ENCODE measurements around the gene NDRG4. TPM values are rescaled to one million over a fixed set of nuclear protein-coding genes. Genes with fewer than 3 reads are reported as not detected.
A peak's percentile ranks its signal among the peaks of the same experiment; 100 is the strongest.
"Not testable (repeated sequence)": the region's sequence is repeated elsewhere in the genome, so short reads cannot be mapped to it uniquely, and the experiment has no call there.

NDRG4 gene
- total RNA-seq, 1 donor from 2014 or later: 22.6 TPM

DNA sequence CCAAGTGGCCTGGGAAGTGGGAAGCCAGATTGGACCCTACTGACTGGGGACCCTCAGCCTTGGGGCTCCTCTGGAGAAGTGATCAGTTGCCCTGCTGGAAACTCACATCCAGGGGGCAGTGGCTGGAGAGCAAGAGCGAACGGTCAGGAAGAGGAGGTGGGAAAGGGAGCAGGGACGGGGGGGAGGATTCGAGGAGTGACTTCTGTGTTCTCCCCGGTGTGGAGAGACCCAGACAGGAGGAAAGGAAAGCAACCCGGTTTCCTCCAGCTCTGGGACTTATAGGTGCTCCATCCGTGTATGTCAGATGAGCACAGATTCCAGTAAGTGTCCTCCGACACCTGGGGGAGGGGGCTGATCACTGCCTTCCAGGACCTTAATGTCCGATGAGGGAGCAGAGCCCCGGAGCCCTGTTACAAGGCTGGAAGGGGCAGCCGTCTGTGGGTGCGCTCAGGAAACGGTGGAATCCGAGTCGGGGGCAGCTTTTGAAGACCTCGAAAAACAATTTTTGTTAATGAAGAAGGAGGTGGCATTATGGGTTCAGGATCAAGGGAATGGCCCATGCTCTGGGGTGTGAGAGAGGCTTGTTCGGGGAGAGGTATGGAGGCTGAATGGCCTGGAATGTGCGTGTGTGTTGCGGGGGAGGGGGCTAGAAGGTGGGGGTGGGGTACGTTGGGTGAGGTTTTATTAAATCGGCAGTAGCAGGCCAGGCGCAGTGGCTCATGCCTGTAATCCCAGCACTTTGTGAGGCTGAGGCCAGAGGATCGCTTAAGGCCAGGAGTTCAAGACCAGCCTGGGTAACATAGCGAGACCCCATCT is 34.8 kb upstream of the NDRG4 start:
- no peak for DNase-seq (ENCODE audit: low spot score)

DNA sequence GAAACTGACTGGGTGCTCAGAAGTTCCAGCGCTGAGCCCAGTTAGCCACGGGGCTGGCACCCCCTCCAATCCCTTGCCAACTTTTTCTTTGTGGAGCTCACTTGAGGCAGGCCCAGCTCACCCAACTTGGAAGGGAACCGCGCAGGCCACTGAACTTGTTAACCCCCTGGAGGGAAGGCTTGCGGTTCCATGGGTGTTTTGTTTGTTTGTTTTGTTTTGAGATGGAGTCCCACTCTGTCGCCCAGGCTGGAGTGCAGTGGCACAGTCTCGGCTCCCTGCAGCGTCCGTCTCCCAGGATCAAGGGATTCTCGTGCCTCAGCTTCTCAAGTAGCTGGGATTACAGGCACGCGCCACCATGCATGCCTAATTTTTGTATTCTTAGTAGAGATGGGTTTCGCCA is 34.1 kb upstream of the NDRG4 start:
- DNase-seq (ENCODE audit: low spot score): no peak

DNA sequence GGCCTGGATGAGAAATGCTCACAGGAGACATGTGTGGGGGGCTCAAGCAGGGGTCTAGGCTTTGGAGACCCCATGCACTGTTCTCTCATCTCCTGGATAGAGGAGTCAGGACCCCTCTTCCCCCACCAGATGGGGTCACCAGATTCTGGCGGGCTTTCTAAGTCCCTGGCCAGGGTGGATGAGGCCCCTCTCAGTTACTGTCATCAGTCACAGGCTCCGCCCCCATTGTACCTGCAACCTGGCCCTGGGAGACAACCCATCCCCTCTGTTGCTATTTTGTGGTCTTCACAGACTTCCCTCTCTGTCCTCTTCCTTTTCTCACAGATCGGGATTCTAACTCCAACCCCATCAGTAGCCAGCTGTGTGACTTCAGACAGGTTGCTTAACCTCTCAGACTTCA is 33.5 kb upstream of the NDRG4 start:
- DNase-seq (ENCODE audit: low spot score): no peak

DNA sequence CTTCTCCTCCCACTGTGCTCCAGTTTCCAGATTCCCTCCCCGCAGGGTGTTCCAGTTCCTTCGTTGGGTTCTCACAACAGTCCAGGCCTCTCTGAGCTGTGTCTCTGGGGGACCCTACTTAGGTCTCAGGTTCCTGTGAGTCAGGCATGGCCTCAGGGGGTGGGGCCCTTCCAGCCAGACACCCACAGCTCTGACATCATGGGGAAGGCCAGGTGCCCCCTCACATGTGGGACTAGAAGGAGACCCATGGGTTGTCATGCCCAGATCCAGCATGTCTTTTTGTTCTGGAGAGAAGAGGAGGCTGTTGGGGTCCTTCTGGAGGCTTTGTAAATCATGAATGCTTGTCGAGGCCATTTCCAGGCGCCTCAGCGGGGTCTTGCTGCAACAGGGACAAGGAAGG is 32.0 kb upstream of the NDRG4 start:
- DNase-seq (ENCODE audit: low spot score): no peak

DNA sequence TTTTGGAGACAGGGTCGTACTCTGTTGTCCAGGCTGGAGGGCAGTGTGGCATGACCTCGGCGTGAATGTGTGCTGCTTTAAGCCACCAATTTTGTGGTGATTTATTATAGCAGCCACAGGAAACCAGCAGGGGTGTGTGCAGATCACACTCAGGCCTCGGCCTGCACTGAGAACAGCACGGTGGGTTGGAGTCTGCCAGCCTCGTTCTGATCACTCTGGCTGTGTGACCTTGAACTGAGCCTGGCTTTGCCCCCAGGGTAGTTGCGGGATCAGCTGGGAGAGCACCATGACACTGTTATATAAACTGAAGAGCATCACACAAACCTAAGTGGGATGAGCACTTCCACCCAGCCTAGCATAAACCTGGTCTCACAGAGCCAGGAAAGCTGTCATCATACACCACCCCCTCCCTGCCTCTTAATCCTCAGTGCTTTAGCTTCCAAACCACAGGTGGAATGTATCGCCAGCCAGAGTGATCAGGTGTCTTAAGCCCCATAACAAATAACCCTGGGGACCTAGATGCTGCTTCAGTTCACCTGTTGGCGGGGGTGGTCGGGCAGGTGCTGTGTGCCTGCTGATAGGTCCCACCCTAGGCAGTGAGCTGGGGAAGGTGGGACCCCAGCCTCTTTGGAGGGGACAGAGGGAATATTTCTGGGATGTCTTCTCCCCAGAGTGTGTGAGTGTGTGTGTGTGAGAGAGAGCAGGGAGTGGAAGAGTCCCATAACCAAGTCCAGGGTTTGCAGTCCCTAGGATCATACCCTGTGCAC is 28.6 kb upstream of the NDRG4 start:
- DNase-seq (ENCODE audit: low spot score): no peak

DNA sequence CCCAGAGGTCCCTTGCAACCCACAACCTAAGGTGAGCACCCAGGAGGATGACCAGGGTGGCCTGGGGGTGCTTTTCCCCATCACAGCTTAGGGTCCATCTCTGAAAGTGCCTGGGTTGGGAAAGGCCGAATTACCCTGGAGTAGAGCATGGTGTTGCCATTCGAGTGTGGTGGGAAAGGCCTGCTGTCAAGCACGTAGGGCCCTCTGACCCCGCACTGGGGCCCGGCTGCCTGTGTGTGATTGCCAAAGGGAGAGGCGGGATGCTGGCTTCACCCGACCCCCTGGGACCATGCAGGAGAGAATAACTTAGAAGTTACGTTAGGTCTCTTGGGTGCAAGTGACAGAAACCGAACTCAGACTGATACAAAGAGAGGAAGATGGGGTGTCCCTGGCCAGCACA is 27.7 kb upstream of the NDRG4 start:
- no peak for DNase-seq (ENCODE audit: low spot score)

DNA sequence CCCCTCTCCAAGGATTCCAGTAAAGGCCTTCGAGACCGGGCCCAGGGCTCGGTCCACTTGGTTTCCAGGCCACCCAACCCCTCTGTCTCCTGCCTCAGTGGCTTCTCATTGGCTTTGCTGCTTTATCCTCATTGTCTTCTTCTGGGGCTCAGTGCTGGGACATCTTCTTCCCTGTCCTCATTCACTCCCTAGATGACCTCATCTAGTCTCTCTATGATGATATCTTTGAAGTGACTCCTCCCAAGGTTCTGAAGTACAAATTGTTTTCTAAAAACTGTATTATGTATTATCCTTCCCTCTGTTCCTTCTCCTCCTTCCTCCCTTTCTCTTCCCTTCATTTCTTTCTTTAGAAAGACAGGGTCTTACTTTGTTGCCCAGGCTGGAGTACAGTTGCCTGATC is 27.1 kb upstream of the NDRG4 start:
- DNase-seq (ENCODE audit: low spot score): no peak

DNA sequence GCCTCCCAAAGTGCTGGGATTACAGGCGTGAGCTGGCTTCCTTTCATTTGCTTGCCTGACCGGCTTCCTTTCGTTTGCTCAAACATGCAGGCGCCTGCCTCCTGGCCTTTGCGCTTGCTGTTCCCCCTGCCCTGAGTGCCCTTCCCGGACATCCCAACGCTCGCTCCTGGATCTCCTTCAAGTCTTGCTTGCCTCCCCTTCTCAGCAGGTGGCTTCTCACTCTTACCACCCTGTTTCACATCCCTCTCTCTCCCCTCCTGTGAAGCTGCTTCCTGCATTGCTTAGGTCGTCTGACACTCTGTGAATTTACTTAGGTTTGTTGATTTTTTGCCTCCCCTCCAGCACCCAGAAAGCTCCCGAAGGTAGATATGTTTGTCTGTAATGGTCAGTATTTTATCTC is 25.6 kb upstream of the NDRG4 start:
- DNase-seq (ENCODE audit: low spot score): no peak

DNA sequence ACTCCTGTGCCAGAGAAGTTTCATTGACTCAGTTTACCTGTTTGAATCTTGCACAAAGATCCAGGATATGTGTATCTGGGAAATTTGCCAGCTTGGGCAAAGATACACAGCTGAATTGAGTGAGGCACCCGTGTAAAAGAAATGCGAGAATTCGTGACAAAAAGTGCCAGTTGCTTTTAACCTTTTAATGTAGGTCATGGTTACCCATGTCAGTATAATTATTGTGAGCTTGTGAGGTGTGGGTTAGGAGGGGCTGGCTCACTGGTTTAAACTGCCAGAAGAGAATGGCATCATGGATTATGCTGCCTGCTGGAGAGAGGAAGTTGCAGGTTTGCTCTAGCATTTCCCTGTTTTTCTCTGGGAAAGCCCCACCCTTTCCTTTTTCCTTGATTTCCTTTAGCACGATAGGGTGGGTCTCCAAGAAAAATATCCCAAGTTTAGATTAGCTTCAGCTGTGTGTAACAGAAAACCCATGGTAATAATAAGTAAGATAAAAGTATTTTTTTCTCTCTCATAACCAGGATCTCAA is 24.8 kb upstream of the NDRG4 start:
- no peak for DNase-seq (ENCODE audit: low spot score)

DNA sequence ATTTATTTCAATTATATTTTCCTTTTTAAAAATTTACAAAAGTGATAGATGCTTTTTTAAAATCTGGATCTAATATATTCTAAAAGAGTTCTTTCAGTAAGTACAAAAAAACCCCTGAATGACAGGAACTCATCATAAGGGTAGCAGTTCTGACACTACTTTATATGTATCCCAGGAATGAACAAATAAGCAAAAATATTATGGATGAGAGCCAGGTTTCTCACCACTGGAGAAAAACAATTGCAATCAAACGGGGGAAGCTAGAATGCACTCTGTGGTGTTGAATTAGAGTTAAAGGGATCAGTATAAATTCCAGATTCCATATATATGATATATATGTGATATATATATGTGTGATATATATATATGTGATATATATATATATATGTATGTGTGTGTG is 23.2 kb upstream of the NDRG4 start:
- DNase-seq (ENCODE audit: low spot score): no peak

DNA sequence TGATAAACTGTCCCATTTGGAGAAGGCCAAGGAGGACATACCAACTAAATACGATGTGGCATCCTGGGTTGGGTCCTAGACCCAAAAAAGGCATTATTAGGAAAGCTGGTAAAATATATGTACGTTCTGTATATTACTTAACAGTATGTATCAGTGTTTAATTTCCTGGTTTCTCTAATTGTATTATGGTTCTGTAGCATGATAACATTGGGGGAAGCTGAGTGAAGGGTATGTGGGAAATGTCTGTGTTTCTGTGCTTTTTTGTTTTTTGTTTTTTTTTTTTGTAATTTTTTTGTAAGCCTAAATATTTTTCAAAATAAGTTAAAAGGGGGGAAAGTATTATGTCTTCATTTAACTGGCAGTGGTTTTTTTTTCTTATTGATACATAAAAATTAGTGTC is 21.5 kb upstream of the NDRG4 start:
- DNase-seq (ENCODE audit: low spot score): no peak

DNA sequence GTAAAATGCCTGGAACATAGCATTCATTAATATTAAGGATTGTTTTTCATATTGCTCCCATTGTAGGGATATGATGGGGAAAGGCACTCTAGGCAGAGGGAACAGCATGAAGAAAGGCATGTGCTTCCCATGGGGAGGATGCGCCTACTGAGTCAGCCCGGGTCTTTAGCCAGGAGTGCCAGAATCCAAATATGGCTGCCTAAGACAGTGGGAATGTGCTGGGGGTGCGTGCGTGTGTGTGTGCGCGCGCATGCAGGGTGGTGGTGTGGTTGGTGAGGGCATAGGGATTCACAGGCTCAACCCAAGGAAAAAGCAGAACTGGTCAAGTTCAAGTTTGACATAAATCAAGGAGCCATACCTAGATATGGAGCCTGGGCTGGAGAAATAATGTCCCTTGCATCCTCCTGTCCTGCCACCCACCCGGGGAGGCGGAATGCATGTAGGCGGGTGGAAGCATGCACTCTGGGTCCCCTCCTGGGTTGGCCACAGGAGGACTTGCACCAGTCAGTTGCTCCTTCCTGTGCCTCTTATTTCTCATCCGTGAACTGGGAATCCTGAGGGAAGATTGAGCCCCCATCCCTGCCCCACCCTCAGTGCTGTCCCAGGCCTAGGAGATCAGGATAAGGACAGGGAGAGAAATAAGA is 18.6 kb upstream of the NDRG4 start:
- no peak for DNase-seq (ENCODE audit: low spot score)

DNA sequence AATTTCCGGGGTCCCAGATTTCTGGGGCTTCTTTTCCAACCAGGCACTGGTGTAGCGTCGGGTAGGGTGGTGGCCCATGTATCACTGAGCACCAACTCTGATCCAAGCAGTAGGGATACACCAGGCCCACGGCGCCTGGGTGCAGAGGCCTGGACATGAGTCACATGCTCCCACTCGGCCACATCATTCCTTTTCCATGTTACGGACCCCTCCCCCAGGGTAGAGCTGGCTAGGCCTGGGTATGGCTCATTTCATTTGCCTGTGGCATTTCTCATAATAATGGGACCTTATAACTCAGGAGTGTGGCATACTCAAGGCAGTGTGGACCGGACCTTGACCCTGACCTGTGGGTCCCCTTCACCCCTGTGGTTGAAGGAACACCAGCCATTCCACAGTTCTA is 18.0 kb upstream of the NDRG4 start:
- DNase-seq (ENCODE audit: low spot score): no peak

DNA sequence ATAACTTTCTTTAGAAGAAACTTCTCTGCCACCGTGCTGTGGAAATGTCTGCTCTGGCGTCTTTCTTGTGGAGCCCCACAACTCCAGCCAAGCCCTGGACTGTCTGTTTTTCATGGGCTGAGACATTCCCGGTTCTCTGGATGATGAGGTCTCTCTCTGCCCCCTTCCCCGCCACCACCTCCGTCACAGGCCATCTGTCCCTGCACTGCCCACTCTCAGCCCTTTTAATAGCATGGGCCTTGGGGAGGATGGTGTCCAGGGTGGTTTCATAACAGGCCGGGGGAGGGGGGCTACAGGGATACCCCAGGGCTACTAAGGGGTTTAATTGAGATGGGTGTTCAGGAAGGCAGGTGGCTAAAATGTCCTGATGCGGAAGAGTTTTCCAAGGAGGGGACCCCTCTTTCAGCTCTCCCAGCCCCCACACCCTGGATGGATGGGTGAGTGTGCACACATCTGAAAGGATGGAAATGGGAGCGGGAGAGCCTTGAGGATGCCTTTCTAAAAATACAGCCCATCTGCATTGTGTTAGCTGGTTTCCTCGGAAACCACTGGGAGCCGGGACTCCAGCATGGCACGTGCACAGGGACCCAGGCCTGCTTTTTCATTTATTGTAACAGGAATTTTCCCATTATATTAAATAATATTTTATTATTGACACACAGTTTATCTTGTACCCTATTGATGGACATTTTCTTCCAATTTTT is 14.6 kb upstream of the NDRG4 start:
- DNase-seq (ENCODE audit: low spot score): no peak

DNA sequence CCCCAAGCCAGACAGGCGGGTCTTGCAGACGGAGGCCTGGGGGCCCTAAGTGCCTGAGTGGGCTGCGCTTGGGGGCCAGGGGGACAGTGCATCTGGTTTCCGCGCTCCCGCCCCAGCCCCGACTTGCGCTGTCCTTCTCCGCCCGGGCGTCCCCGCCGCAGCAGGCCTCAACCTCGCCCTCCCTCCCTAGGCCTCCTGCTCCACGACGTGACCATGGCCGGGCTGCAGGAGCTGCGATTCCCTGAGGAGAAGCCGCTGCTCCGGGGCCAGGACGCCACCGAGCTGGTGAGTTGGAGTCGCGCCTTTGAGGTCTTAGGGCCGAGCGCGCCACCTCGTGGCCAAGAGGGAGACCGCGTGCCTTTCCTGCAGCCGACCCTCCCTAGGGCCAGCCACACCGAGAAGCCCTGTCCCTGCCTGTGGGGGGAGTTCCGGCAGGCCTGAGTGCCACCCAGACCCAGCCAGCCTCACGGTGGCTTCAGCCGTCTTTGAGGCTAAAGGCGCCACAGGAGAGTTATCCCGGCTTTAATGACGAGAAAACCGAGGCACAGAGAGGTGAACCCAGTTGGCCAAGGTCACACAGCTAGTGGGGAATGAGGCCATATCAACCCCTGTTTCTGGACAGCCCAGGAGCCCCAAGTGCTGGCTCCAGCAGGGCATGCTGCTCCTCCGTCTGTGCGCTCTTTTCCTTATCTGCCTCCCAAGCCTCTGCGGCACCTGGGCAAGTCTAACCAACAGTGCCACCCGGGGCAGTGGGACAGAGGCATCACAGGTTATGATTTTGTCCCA is 12.2 kb upstream of the NDRG4 start:
- DNase-seq (ENCODE audit: low spot score): peak; percentile 82

DNA sequence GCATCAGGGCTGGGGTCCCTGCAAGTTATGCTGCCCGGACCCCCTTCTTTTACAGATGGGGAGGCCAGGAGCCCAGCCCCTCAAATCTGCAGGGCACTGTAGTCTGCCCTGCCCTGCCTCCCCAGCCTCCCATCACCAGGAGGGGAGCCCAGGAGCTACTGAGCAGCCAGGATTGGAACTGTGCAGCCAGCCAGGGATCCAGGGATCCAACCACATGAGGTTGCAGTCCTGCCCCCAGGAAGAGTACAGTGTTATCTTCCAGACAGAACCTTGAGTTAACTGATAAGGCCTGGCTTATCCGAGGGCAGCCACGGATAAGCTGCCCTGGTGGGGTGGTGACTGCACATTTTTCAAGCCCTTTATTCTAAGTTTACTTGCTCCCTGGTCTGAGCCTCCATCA is 11.4 kb upstream of the NDRG4 start:
- no peak for DNase-seq (ENCODE audit: low spot score)

DNA sequence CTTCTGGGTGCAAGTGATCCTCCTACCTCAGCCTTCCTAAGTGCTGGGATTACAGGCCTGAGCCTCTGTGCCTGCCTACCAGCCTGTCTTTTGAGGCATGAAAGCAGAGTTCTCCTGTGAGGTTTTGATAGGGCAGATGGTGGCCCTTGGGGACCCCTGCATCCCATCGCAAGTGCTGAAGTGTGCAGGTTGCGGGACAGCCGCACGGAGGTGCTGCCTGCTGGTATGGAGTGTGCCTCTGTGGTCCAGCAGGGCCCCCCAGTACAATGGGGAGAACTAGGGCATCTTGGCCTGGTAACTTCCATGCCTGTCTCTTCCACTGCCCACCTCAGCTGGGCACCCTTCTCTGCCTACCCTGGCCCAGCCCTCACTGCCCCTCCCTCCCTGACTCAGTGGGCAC is 9.9 kb upstream of the NDRG4 start:
- no peak for DNase-seq (ENCODE audit: low spot score)

DNA sequence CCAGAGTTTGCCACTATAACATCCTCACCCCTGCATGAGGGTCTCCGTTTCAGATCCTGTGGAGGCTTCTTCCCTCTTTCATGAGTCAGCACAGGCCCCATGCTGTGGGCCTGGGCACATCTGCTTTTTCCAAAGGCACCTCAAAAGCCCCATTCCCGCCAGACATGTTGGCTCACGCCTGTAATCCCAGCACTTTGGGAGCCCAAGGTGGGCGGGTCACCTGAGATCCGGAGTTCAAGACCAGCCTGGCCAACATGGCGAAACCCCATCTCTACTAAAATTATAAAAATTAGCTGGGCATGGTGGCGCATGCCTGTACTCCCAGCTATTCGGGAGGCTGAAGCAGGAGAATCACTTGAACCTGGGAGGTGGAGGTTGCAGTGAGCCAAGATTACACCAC is 9.4 kb upstream of the NDRG4 start:
- DNase-seq (ENCODE audit: low spot score): not testable (repeated sequence)

DNA sequence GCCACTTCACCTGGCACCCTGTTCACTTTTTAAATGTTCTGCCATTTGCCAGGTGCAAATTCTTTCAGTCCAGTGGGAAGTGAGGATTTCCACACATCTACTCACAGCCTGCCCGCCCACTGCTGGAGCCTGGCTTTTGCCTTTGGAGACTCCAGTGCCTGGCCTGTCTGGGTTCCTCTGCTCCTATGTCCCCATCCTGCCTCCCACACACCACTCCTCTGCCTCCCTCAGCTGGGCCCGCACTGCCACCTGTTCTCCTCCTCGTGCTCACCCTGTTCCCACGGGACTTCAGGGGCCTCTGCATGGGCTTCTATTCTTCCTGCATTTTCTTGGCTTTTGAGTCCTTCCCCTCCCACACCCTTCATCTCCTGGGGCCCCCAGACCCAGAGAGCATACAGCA is 7.9 kb upstream of the NDRG4 start:
- no peak for DNase-seq (ENCODE audit: low spot score)

DNA sequence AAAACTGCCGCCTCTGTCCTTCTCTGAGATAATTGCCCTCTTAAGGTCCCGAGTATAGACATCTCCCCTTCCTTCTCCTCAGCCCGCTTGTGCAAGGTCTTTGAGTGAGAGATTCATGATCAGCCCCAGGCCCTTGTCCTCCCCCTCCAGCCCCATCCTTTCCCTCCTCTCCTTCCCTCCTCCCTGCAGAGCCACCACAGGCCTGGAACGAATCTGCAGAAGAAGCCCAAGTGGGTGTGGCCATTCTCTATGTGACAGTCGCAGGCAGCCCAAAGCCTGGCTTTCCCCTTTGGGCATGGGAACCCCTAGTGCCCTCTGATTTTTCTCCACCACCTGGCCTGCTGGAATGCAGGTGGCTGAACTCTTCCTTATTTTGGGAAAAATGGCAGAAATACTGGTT is 7.2 kb upstream of the NDRG4 start:
- no peak for DNase-seq (ENCODE audit: low spot score)

Measured in umbilical cord (tissue), 2 donors.